ENCODE measurements around the gene MERTK. TPM values are rescaled to one million over a fixed set of nuclear protein-coding genes. Genes with fewer than 3 reads are reported as not detected.
"Not testable (repeated sequence)": the region's sequence is repeated elsewhere in the genome, so short reads cannot be mapped to it uniquely, and the experiment has no call there.

Gene MERTK
- total RNA-seq, 1 donor from 2014 or later: 4.3 TPM

DNA sequence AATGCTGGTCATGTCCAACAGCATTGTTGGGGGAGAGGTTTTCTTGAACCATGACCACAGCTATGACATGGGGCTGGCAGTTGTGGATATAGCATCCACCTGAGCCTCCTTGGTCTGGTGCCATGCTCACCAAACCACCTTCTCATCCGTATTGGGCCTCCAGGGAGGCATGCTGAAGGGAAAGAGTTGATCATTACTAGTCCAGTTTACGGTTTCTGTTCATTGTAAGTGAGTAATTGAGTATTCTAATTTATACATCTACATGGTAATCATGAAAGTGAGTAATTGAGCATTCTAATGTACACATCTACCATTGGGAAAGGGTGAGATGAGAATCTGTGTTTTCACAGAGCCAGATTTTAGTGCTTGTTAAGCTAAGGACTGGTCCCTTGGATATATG lies 163.4 kb downstream of the MERTK start:
- no peak overlapping the region for H3K4me3 ChIP-seq (ENCODE audit: low read depth, low read length)
- no peak for DNase-seq (ENCODE audit: low read depth)

DNA sequence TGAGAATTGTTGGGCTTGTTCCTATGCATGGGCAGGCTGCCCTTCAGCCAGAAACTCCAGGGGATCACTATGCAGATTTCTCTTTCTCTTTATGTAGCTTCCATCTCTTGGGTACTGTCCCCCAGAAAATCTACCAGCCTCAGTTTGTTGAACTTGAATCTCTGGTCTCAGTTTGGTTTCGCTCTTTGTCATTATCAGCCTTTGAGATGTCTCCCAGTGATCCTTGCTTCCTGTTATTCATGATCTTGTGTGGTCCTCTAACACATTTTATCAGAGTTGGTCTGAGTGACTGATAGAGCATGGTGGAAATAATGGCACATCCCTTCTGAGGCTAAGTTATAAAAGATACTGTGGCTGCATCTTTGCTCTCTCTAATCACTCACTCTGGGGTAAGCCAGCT lies 164.5 kb downstream of the MERTK start:
- DNase-seq (ENCODE audit: low read depth): no peak
- H3K4me3 ChIP-seq (ENCODE audit: low read depth, low read length): no peak overlapping the region

More for the DNA sequence above, 163.4 kb downstream of the MERTK start:
- TF ChIP-seq CTCF (conservative IDR thresholded peaks at IDR 0.05; ENCODE audit: low read depth, low read length): no peak

GRCh38 chr2:112065486-112065885 lies 167.1 kb downstream of the MERTK start:
- no peak overlapping the region for H3K4me3 ChIP-seq (ENCODE audit: low read depth, low read length)
- TF ChIP-seq CTCF (conservative IDR thresholded peaks at IDR 0.05; ENCODE audit: low read depth, low read length): no peak
- no peak for DNase-seq (ENCODE audit: low read depth)

More for the DNA sequence above, 164.5 kb downstream of the MERTK start:
- no peak for TF ChIP-seq CTCF (conservative IDR thresholded peaks at IDR 0.05; ENCODE audit: low read depth, low read length)

DNA sequence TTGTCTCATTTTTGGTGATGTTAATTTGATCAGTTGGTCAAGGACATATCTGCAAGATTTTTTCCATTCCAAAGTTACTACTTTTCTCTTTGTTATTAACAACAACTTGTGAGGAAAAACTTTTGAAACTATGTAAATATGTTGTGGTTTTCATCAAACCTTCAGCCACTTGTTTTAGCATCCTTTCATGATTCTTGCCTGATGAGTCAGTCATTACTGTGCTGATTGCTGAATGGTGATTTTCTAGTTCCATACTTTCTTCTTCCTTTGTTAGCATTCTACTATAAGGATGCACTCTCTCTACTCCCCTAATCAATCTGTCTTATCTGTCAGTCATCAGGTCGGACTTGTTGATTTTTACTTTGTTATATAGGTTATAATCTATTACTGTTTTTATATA lies 167.6 kb downstream of the MERTK start:
- peak; percentile 10 for DNase-seq (ENCODE audit: low read depth)
- TF ChIP-seq CTCF (conservative IDR thresholded peaks at IDR 0.05; ENCODE audit: low read depth, low read length): no peak
- H3K4me3 ChIP-seq (ENCODE audit: low read depth, low read length): no peak overlapping the region

GRCh38 chr2:112069794-112070193 lies 171.4 kb downstream of the MERTK start:
- not testable (repeated sequence) for DNase-seq (ENCODE audit: low read depth)

DNA sequence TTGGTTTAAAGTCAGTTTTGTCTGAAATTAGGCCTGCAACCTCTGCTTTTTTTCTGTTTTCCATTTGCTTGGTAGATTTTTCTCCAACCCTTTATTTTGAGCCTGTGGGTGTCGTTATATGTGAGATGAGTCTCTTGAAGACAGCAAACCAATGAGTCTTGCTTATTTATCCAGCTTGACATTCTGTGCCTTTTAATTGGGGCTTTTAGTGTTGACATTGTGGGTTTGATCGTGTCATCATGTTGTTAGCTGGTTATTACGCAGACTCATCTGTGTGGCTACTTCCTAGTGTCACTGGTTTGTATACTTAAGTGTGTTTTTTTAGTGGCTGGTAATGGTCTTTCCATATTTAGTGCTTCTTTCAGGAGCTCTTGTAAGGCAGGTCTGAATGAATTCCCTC lies 175.5 kb downstream of the MERTK start:
- no peak for DNase-seq (ENCODE audit: low read depth)
- H3K4me3 ChIP-seq (ENCODE audit: low read depth, low read length): no peak overlapping the region
- no peak for TF ChIP-seq CTCF (conservative IDR thresholded peaks at IDR 0.05; ENCODE audit: low read depth, low read length)

More at GRCh38 chr2:112069794-112070193, 171.4 kb downstream of the MERTK start:
- not testable (repeated sequence) for H3K4me3 ChIP-seq (ENCODE audit: low read depth, low read length)

DNA sequence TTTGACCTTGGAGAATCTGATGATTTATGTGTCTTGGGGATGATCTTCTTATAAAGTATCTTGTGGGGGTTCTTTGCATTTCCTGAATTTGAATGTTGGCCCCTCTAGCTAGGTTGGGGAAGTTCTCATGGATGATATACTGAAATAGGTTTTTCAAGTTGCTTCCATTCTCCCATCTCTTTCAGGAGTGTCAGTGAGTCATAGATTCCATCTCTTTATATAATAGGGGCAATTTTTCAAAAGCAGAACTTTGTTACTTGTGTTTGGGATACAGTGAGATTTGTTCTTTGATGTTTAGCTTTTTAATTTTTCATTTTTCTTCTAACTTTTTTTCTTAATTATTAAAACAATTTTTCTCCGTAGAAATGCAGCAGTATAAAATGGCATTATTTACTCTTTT lies 176.1 kb downstream of the MERTK start:
- DNase-seq (ENCODE audit: low read depth): no peak
- H3K4me3 ChIP-seq (ENCODE audit: low read depth, low read length): no peak overlapping the region
- no peak for TF ChIP-seq CTCF (conservative IDR thresholded peaks at IDR 0.05; ENCODE audit: low read depth, low read length)
